NCI-H128 (cell line): Measurements from ENCODE around the gene TMEM272.
A peak's percentile ranks its signal among the peaks of the same experiment; 100 is the strongest.

Source experiments
- DNase-seq: peaks from one replicate; lab custom pipeline; 2025; ENCODE audit not compliant: unreplicated experiment; lab: John Stamatoyannopoulos, UW

The TMEM272 gene

GRCh38 chr13:51783428-51784094 lies 61.4 kb downstream of the TMEM272 start:
- no peak for DNase-seq

- DNase-seq = no peak
Observed at GRCh38 chr13:51782026-51782710, 62.8 kb downstream of the TMEM272 start.

GRCh38 chr13:51781246-51782022 lies 63.5 kb downstream of the TMEM272 start:
- no peak for DNase-seq

DNA sequence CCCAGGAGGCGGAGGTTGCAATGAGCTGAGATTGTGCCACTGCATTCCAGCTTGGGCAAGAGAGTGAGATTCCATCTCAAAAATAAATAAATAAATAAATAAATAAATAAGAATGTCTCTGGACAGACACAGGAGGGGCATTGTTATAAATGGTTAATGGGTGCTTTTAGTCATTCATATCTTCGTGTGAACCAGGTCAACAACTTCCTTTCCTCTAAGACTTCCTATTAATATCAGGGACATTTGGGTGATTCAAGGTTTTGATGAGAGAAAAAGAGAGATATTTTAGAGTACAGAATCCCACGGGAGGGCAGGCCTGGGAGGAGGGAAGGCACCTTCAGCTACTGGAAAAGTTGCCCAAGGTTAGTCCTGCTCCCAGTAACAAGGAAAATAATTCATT lies 64.9 kb downstream of the TMEM272 start:
- DNase-seq = no peak

GRCh38 chr13:51778392-51778791 lies 66.6 kb downstream of the TMEM272 start:
- DNase-seq = no peak

- DNase-seq = no peak
Observed at GRCh38 chr13:51777921-51778320, 67.1 kb downstream of the TMEM272 start.

DNA sequence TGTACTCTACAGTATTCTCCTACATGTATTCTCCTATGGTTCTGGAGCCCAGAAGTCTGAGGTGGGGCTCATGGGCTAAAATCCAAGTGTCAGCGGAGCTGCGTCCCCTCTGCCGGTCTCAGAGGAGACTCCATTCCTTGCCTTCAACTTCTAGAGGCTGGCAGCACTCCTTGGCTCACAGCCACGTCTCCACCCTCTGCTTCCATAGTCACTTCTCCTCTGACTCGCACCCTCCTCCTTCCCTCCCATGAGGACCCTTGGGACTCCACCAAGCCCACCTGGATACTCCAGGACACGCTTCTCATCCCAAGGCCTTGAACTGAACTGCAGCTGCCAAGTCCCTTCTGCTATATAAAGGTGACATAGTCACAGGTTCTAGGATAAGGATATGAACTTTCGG lies 68.8 kb downstream of the TMEM272 start:
- no peak for DNase-seq

DNA sequence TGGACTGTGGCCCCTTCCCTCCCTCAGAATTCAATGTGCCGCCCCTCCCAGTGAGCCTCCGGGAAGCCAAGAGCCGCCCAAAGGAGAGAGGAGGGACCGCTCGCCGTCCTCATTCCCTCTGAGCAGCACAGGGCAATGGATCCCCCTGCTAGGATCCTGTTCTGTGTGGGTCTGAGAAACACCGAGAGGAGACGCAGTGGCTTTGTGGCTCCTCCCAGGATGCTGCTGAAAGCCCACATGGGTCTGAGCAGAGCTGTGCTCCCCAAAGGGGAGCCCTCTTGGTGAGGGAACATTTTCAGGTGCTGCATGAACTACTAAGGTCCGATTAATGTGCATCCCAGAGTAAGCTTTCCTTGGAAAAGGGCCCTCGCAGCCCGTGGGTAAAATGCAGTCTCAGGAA lies 71.5 kb downstream of the TMEM272 start:
- no peak for DNase-seq

- no peak for DNase-seq
Observed at GRCh38 chr13:51772781-51773180, 72.2 kb downstream of the TMEM272 start.

DNA sequence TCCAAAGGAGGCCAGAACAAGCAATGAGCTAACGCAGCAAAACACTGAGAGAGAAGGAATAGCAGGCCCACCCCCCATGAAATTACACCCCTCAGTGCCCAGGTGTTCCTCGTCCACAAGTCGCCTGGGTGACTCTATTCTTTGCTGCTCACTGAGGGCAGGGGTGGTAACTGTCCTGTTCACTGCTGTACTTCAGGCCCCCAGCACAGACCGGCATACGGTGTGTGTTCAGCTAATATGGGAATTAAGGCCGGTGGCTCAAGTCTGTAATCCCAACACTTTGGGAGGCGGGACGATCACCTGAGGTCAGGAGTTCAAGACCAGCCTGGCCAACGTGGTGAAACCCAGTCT lies 72.9 kb downstream of the TMEM272 start:
- DNase-seq = no peak

- no peak for DNase-seq
Observed at GRCh38 chr13:51771418-51772104, 73.4 kb downstream of the TMEM272 start.

DNA sequence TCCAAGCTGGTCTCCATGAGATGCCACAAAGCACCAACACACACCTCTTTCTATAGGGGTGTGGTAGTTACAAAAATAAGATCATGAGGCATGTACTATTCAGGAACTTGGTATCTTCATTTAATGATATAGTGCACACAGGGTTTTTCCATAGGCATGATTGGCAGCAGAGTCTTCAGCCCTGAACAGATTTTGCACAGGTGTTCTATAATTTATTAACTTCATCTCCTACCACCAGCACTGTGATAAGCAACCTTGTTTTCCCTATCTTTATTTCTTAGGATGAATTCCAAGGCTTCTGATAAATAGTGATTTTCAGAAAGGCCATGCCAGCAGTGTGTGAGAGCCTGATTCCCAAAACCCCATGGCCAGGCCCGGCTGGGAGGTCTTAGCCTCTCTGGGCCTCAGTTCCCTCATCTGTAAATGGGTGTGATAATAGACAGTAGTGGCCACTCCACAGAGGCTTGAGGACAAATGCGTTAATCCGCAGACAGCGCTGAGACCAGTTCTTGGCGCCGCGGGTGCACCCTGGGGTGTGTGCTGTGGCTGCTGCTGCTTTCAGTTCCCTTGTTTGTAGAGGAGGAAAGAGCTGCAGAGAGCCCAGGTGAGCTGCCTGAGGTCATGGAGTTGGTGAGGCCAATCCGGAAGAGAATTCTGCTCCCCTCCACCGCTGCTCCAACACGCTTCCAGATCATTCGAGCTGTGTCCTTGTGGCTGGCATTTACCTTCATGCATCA lies 74.1 kb downstream of the TMEM272 start:
- DNase-seq = no peak

DNA sequence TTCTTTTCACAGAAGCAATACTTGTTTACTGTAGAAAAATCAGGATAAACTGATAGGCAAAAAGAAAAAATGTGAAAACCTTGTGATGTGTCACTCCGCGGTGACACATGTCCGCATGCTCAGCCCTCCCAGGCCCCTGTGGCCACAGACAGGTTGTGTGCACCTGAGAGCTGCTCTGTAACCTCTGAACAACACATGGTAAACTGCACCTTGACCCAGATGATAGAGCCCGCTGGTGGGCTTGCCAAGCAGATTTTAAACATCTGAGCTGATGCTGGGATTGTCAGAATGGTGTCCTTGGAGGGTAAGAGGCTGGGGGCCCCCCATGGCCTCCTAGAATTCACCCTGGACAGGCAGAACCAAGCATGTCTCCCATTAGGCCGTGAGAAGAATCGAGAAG lies 74.8 kb downstream of the TMEM272 start:
- DNase-seq = no peak

GRCh38 chr13:51769455-51770127 lies 75.4 kb downstream of the TMEM272 start:
- no peak for DNase-seq

- no peak for DNase-seq
Observed at GRCh38 chr13:51768976-51769375, 76.0 kb downstream of the TMEM272 start.

- no peak for DNase-seq
Observed at GRCh38 chr13:51768378-51768921, 76.5 kb downstream of the TMEM272 start.

- DNase-seq = no peak
Observed at GRCh38 chr13:51767100-51767499, 77.9 kb downstream of the TMEM272 start.

DNA sequence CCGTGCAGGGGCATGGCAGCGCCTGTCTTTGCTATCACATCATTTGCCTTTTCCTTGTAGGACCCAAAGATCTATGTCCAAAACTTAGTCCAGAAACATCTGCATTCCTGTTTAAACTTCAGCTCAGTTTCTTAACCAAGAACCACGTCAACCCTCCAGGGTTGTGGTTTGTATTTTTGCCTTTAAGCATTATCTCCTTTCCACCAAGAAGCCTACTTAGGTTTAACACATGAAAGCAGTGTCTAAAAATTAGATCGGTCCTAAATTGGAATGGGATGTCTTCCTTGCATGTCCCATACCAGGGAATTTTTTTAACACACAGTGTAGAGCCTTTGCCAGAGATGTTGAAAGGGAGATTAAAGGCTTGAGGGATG lies 79.8 kb downstream of the TMEM272 start:
- DNase-seq = no peak

DNA sequence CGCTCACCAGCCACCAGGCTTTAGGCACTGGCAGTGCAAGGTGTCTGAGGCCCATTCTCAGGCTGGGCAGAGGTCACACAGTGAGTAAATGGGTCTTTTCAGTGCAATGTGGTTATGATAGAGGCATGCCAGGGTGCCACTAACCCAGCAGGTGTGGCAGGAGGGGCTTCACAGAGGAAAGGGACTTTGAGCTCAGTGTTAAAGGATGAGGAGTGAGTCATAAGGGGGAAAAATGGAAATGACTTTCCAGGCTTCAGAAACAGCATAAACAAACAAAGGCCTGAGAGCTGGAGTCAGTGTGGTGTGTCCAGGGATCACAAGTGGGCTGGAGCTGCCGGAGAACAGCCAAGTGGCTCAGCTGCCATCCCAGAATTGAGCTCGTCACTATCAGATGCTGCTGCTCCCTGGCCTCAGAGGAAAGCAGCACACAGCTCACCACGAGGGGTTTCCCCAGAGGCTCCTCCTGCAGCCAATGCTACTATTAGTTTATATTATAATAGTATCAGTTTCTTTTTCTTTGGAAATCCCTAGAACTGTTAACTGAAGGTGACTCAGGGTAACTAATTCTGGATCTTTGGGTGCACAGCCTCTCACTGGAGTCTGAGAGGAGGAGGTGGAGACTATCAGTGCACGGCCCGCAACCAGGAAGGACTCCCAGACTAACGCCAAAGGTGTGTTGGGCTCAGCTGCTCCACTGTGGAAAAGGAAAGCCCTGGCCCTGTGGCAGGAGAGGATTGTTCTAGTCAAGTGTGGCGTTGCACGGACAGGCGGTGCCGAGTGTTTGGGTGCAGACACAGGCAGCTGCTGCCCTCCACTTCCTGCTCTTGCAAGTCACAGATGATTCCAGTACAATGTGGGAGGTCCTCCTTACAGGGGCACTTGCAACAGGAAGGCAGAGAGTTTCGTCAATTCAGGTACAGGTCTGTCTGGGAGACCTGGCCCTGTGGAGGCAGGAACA lies 80.5 kb downstream of the TMEM272 start:
- DNase-seq = peak; percentile 17
